ENCODE measurements around the gene ACOT13.
"Not testable (repeated sequence)": the region's sequence is repeated elsewhere in the genome, so short reads cannot be mapped to it uniquely, and the experiment has no call there.

ACOT13 gene

GRCh38 chr6:24668997-24669361 lies 2.1 kb downstream of the ACOT13 start:
- no peak for TF ChIP-seq CTCF (IDR thresholded peaks at IDR 0.05; ENCODE audit: low read depth, low read length, missing control alignments)
- no peak overlapping the region for H3K4me3 ChIP-seq (ENCODE audit: low read depth, low read length)
- DNase-seq (ENCODE audit: low read depth), result no peak

- DNase-seq (ENCODE audit: low read depth); H3K4me3 ChIP-seq (ENCODE audit: low read depth, low read length): not testable (repeated sequence)
Measured at GRCh38 chr6:24670492-24670891, 3.6 kb downstream of the ACOT13 start.

- H3K4me3 ChIP-seq (ENCODE audit: low read depth, low read length); DNase-seq (ENCODE audit: low read depth): not testable (repeated sequence)
Measured at GRCh38 chr6:24671077-24671476, 4.2 kb downstream of the ACOT13 start.

GRCh38 chr6:24672620-24673182 lies 5.8 kb downstream of the ACOT13 start:
- H3K4me3 ChIP-seq (ENCODE audit: low read depth, low read length), result no peak overlapping the region
- no peak for TF ChIP-seq CTCF (IDR thresholded peaks at IDR 0.05; ENCODE audit: low read depth, low read length, missing control alignments)
- DNase-seq (ENCODE audit: low read depth), result no peak

GRCh38 chr6:24673625-24674024 lies 6.7 kb downstream of the ACOT13 start:
- no peak overlapping the region for H3K4me3 ChIP-seq (ENCODE audit: low read depth, low read length)
- DNase-seq (ENCODE audit: low read depth), result no peak
- no peak for TF ChIP-seq CTCF (IDR thresholded peaks at IDR 0.05; ENCODE audit: low read depth, low read length, missing control alignments)

GRCh38 chr6:24678792-24679352 lies 12.0 kb downstream of the ACOT13 start:
- not testable (repeated sequence) for H3K4me3 ChIP-seq (ENCODE audit: low read depth, low read length); DNase-seq (ENCODE audit: low read depth)

- H3K4me3 ChIP-seq (ENCODE audit: low read depth, low read length), result no peak overlapping the region
- TF ChIP-seq CTCF (IDR thresholded peaks at IDR 0.05; ENCODE audit: low read depth, low read length, missing control alignments), result no peak
- DNase-seq (ENCODE audit: low read depth), result no peak
Measured at GRCh38 chr6:24680582-24680981, 13.7 kb downstream of the ACOT13 start.

- no peak overlapping the region for H3K4me3 ChIP-seq (ENCODE audit: low read depth, low read length)
- DNase-seq (ENCODE audit: low read depth), result no peak
Measured at GRCh38 chr6:24683297-24684296, 16.7 kb downstream of the ACOT13 start.

More at GRCh38 chr6:24683297-24684296, 16.7 kb downstream of the ACOT13 start:
- TF ChIP-seq CTCF (IDR thresholded peaks at IDR 0.05; ENCODE audit: low read depth, low read length, missing control alignments), result no peak

All from GM12864 (cell line).